HG03342 (cell line): ENCODE data around the gene ETNPPL.

Experiments
- ATAC-seq: cut with Tn5 transposase; IDR thresholded peaks from one replicate; pipeline ENCODE4 v1.9.1; 2021; ENCODE audit warnings: mild to moderate bottlenecking, moderate library complexity; ENCODE audit not compliant: unreplicated experiment

ETNPPL gene

DNA sequence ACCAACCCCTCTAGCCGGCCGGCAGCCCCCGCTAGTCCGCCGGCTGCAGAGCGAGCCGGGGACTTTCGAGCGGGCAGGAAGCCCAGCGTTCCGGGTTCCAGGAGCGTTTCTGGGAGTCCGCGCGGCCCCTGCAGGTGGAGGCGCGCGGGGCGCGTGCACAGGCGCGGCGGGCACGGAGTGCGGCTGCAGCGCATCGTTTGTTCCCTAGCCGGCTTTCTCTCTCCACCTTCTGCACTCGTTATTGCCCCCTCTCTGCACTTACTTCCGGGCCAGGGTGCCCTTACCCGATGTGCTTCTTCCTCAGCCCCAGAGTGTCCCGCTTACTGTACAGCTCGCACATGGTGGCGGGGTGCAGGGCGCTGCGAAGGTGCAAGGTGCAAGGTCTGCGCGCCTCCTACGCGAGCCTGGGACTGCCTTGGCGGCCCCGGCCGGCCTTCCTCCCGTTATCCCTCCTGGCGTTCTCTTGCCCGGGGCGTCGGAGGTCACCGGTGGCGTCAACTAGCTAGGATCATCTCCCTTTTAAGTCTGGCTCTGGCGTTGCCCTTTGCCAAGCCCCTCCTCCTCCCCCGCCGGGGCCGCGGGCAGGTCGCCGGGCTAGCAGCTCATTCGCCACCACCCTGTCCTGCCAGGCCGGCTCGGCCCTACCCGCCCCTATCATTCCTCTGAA is at the start of gene ETNPPL:
Gene ETNPPL, minus strand, starts transcription at position 495 of the 667 bp plus-strand sequence. Its CDS starts 155 bp downstream, at position 340.
- no peak for ATAC-seq

- no peak for ATAC-seq
These were observed 48.6 kb upstream of the ETNPPL start for GRCh38 chr4:108811486-108811885.

DNA sequence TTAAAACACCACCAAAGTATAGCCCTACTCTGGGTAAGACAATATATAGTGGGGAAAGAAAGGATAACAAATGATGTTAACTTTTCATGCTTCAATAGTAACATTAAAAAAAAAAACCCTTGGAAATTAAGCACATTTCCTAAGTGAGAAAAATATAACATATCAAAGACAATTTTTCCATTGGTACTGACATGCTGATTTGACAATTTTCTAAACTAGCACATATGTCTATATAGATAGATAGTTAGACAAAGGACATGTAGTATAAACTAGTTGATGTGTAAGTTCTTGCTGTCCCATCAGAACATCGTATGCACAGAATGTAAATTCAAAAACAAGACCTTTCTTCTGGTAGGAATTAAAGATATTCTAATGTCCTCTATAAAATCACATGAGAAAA is 47.2 kb upstream of the ETNPPL start:
- ATAC-seq, result no peak

- no peak for ATAC-seq
These were observed 41.9 kb upstream of the ETNPPL start for GRCh38 chr4:108804648-108805273.

- ATAC-seq, result no peak
These were observed 36.5 kb upstream of the ETNPPL start for GRCh38 chr4:108799306-108799705.

DNA sequence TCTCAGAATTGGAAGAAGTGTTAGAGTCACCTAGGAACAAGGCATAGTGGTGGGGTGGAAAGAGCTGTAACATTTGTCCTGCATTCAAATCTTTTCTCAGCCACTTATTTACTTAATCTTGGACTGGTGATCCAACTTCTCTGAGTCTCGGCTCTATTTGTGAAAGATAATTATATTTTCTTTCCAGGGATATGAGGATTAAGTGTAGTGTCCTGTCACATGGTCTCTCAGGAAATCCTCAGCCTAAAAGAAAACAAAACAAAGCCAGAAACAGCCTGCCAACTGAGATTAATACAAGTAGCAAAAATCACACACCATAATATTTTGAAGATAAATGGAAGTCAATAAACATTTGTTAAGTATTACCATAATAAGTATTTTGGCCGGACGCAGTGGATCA is 33.3 kb upstream of the ETNPPL start:
- ATAC-seq, result no peak

GRCh38 chr4:108795733-108796132 is 32.9 kb upstream of the ETNPPL start:
- ATAC-seq, result no peak

DNA sequence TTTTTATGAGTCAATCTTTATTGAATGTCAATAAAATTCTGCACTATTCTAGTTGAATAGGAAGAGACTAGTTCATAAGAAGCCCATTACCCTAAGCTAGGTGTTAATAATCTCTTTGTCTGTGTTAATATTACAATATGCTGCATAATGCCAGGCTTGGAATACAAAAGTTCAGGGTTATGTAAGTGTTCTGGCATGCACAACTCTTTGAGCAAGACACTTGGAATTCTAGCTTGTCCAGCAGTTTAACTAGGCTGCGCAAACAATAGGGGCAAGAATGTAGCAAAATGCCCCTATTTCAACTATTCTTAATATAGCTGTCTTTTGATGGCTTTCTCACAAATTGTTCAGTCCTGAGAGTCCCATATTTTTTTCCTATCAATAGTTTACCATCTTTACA is 31.3 kb upstream of the ETNPPL start:
- no peak for ATAC-seq

DNA sequence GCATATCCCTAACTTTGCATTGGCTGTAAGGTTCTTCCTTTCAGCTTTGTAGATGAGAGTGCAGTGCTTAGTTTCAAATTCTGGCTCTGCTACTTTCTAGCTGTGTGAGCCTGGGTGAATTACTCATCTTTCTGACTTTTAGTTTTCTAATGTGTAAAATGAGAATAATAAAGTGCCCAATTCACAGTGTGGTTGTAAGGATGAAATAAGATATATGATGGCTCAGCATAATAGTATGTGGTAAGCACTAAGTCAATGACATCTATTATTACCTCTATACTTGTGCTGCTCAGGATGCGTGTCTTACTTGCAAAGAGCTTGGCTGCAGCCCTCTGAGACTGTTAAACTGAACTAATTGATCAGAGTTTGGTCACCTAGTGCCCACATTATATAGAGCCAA is 30.6 kb upstream of the ETNPPL start:
- ATAC-seq, result no peak

GRCh38 chr4:108788731-108789130 is 25.9 kb upstream of the ETNPPL start:
- ATAC-seq, result no peak

- no peak for ATAC-seq
These were observed 24.9 kb upstream of the ETNPPL start for GRCh38 chr4:108787724-108788123.

GRCh38 chr4:108787106-108787505 is 24.3 kb upstream of the ETNPPL start:
- no peak for ATAC-seq

DNA sequence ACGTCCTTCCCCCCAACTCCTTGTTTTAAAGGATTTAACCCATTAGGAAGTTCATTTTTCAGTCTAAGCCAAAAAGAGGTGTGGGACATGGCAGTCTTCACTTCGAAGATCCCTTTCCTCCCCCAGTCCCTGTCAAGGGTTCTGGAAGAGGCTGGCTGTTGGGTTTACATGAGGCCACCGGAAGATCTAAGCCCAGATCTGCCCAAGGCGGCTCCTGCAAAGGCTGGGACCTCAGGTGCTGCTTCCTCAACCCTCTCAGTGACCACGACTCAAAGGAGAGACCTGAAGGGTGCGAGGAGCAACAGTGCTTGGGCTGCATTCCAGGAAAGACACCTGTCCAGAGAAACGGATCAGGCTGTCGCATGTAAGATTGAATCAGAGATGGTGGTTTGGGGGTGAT is 23.5 kb upstream of the ETNPPL start:
- ATAC-seq, result no peak

DNA sequence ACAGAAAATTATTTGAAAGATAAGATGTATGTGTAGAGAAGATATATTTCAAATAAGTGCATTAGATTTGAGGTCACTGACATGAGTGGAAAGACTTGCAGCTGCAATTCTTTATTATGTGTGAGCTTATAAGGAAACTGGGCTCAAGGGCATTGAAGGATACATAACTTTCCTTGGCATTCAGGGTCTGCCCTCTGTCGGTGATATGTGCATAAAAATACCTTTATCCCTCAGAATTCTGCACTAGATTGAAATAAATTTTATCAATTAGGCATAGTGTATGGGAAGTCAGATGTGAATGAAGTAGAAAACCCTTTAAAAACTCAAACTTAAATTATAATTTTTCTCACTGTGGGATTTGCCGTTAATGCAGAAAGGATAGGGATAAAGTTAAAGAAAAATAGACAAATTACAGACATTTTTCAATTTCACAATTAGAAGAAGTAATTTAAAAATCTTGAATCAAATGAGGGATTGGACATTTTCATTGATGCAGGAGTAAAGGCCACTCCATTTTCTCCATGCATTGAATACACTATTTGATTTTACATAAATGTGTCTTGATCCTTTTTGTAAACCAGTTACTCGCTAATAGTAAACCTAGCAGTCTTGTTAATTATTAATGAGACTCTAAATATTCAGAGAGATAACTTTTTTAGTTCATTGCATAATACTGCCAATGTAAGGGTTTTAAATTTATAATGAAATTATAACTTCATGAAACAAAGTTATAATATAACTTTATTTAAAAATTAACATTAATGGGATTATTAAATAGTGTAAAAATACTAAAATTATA is 21.0 kb upstream of the ETNPPL start:
- ATAC-seq, result no peak

GRCh38 chr4:108779958-108780357 is 17.1 kb upstream of the ETNPPL start:
- ATAC-seq, result no peak

DNA sequence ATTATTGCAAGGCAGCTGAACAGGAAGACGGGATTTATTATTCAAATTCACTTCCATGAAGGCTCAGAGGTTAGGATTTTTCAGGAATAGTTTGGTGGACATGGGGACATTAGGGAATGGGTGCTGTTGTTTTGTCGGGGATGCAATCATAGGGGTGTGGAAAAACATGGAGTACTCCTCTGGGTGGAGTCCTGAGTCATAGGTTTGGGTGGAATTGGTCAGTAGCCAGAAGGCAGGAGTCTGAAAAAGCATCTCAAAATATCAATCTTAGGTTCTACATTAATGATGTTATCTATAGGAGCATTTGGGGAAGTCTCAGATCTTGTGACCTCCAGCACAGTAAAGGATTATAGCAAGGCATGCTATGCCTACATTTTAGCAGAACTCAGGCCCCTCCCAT is 14.5 kb upstream of the ETNPPL start:
- no peak for ATAC-seq

GRCh38 chr4:108775921-108776320 is 13.1 kb upstream of the ETNPPL start:
- ATAC-seq, result no peak

DNA sequence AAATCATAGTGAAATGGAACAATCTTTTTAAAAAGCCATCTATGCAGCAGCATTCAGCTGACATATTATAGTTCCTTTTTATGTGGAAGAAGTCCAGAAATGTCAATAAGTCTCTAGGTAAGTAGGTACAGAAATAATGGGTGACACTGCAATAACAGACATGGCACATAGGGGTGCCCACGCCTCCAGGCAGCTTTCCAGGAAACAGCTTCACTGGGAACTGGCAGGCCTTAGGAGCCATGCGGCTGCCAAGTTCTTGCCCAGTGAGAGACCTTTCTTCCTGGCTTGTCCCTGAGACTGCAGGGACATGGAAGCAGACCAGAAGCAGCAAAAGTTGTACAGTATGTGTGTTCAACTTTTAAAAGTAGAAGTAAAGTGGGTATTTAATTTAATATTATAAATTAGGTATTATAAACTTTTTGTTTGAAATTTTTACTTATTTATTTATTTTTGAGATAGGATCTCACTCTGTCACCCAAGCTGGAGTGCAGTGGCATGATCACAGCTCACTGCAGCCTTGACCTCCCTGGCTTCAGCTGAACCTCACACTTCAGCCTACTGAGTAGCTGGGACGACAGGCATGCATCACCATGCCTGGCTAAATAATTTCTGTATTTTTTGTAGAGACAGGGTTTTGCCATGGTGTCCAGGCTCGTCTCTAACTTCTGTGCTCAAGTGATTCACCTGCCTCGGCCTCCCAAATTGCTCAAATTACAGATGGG is 12.1 kb upstream of the ETNPPL start:
- ATAC-seq, result no peak

DNA sequence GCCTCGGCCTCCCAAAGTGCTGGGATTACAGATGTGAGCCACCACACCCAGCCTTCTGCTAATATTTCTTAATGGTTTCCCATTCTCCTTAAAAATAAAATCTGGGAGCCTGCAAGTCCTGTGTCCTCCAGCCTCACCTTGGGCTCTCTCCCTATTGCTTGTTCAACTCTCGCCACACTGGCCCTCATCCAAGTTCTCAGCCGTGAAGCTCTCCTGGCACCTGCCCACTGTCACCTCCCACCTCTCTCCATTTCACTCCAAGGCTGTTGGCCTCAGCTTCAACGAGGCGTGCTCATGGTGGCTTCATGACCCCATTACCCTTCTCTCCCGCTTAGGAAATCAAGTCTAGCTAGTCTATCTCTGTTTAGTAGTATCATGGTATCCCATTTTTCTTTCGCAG is 9.5 kb upstream of the ETNPPL start:
- no peak for ATAC-seq

- ATAC-seq, result no peak
These were observed 3.2 kb upstream of the ETNPPL start for GRCh38 chr4:108766058-108766457.

- no peak for ATAC-seq
These were observed 1.1 kb upstream of the ETNPPL start for GRCh38 chr4:108763986-108764385.
